OCI-LY3 (cell line): ENCODE data around the gene POLR2E.

Experiments used
- CTCF ChIP-seq: fragments of 200-600, 300-600 bp; sonication (generic); IDR thresholded peaks from 2 replicates; pipeline ENCODE4 v1.5.1; 2014; ENCODE audit warnings: antibody characterized with exemption, low read length, low read depth
- EZH2phosphoT487 ChIP-seq: fragments of 200-600 bp; shearing (Covaris generic); IDR thresholded peaks from 2 replicates; pipeline ENCODE4 v1.6.1; 2018; ENCODE audit warnings: antibody characterized with exemption, mixed run types, low read depth

- TF ChIP-seq CTCF, result no peak
- TF ChIP-seq EZH2phosphoT487, result no peak
Observed at GRCh38 chr19:1144741-1145140, 49.6 kb upstream of the POLR2E start.
